NCI-H2196 treated with DMSO at 0.1 percent for 48 hours (cell line): ENCODE results near the gene CAMTA1.

Experiments used
- DNase-seq: peaks from one replicate; lab custom pipeline; 2025; ENCODE audit not compliant: unreplicated experiment; lab: John Stamatoyannopoulos, UW

The CAMTA1 gene

GRCh38 chr1:7476861-7477547, 691.8 kb downstream of the CAMTA1 start:
- DNase-seq: no peak

GRCh38 chr1:7477593-7477992, 692.3 kb downstream of the CAMTA1 start:
- DNase-seq: no peak

GRCh38 chr1:7478142-7478790, 693.0 kb downstream of the CAMTA1 start:
- no peak for DNase-seq

- no peak for DNase-seq
These were observed 693.7 kb downstream of the CAMTA1 start for GRCh38 chr1:7478809-7479499.

- DNase-seq: no peak
These were observed 694.3 kb downstream of the CAMTA1 start for GRCh38 chr1:7479571-7479970.

- DNase-seq: no peak
These were observed 695.9 kb downstream of the CAMTA1 start for GRCh38 chr1:7481194-7481593.

GRCh38 chr1:7482077-7482476, 696.8 kb downstream of the CAMTA1 start:
- no peak for DNase-seq

GRCh38 chr1:7482772-7483495, 697.7 kb downstream of the CAMTA1 start:
- DNase-seq: no peak

GRCh38 chr1:7483634-7484383, 698.6 kb downstream of the CAMTA1 start:
- DNase-seq: no peak

GRCh38 chr1:7485086-7485780, 700.0 kb downstream of the CAMTA1 start:
- no peak for DNase-seq

GRCh38 chr1:7485826-7486225, 700.6 kb downstream of the CAMTA1 start:
- no peak for DNase-seq

- DNase-seq: no peak
These were observed 702.7 kb downstream of the CAMTA1 start for GRCh38 chr1:7487766-7488474.

GRCh38 chr1:7488475-7488842, 703.2 kb downstream of the CAMTA1 start:
- DNase-seq: no peak

- DNase-seq: no peak
These were observed 704.3 kb downstream of the CAMTA1 start for GRCh38 chr1:7489586-7489985.

- DNase-seq: no peak
These were observed 705.3 kb downstream of the CAMTA1 start for GRCh38 chr1:7490576-7490975.

GRCh38 chr1:7491109-7491817, 706.0 kb downstream of the CAMTA1 start:
- DNase-seq: peak; percentile 68

GRCh38 chr1:7491818-7492173, 706.5 kb downstream of the CAMTA1 start:
- no peak for DNase-seq

GRCh38 chr1:7493711-7494454, 708.6 kb downstream of the CAMTA1 start:
- no peak for DNase-seq
